Measurements from ENCODE around the gene FAM240A. TPM values are rescaled to one million over a fixed set of nuclear protein-coding genes. Genes with fewer than 3 reads are reported as not detected.
"Not testable (repeated sequence)": the region's sequence is repeated elsewhere in the genome, so short reads cannot be mapped to it uniquely, and the experiment has no call there.

The FAM240A gene
- total and polyA plus RNA-seq, 5 donors, result not detected

GRCh38 chr3:46576386-46576785 lies 35.9 kb upstream of the FAM240A start:
- DNase-seq (no peak), ATAC-seq (no peak)
- H3K27me3 ChIP-seq (ENCODE audit: control insufficient read depth, insufficient read depth), result no peaks in the 10 kb centered on the region
- 67% methylated on average over 10 of the region's 10 CpGs for WGBS
- no peaks in the 10 kb centered on the region for H3K9me3 ChIP-seq (ENCODE audit: control insufficient read depth, low read length)
- no peak overlapping the region for H3K27ac ChIP-seq (ENCODE audit: low read length)
- no peaks in the 10 kb centered on the region for H3K4me1 ChIP-seq (ENCODE audit: control insufficient read depth, insufficient read depth, low read length)
- intact Hi-C loops (cut with DNase I), result no loop called here
- no peak overlapping the region for H3K4me3 ChIP-seq (ENCODE audit: low read length)

- 24% methylated on average over 21 of the region's 21 CpGs for WGBS
- Histone ChIP-seq H3K9me3 (ENCODE audit: control insufficient read depth, low read length) (no peaks in the 10 kb centered on the region), H3K27me3 (ENCODE audit: control insufficient read depth, insufficient read depth) (no peaks in the 10 kb centered on the region), H3K4me3 (ENCODE audit: low read length) (no peak overlapping the region), H3K4me1 (ENCODE audit: control insufficient read depth, insufficient read depth, low read length) (no peaks in the 10 kb centered on the region), H3K27ac (ENCODE audit: low read length) (no peak overlapping the region)
- intact Hi-C loops (cut with DNase I), result no loop called here
- ATAC-seq, result peak in 1 of 2 donors; percentile 32
- DNase-seq, result no peak
Measured at GRCh38 chr3:46576879-46577278, 35.4 kb upstream of the FAM240A start.

DNA sequence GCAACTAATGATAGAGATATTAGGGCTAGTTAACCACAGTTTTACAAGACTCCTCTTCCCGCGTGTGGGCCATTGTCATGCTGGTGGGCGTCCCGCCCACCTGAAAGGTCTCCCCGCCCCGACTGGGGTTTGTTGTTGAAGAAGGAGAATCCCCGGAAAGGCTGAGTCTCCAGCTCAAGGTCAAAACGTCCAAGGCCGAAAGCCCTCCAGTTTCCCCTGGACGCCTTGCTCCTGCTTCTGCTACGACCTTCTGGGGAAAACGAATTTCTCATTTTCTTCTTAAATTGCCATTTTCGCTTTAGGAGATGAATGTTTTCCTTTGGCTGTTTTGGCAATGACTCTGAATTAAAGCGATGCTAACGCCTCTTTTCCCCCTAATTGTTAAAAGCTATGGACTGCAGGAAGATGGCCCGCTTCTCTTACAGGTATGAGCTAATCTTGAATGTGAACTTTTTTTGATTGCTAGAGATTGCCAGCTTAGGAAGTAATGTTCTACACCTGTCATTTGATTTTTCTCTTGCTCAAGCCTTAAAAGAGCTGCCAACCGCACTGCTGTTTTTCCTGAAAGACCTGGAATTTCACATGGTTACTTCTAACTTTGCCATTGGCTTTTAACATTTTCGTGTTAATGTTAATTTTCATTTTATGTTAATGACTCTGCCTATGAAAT lies 34.6 kb upstream of the FAM240A start:
- H3K27ac ChIP-seq (ENCODE audit: low read length); H3K4me1 ChIP-seq (ENCODE audit: control insufficient read depth, insufficient read depth, low read length); intact Hi-C loops (cut with DNase I); H3K4me3 ChIP-seq (ENCODE audit: low read length); ATAC-seq; DNase-seq; H3K9me3 ChIP-seq (ENCODE audit: control insufficient read depth, low read length); H3K27me3 ChIP-seq (ENCODE audit: control insufficient read depth, insufficient read depth): not testable (repeated sequence)
- 51% methylated on average over 18 of the region's 18 CpGs for WGBS

GRCh38 chr3:46578973-46579755 lies 33.2 kb upstream of the FAM240A start:
- 56% methylated on average over 10 of the region's 10 CpGs for WGBS
- ATAC-seq, result peak; percentile 43 to 79
- no peaks in the 10 kb centered on the region for H3K27me3 ChIP-seq (ENCODE audit: control insufficient read depth, insufficient read depth)

GRCh38 chr3:46579756-46580286 lies 32.5 kb upstream of the FAM240A start:
- Histone ChIP-seq H3K27me3 (ENCODE audit: control insufficient read depth, insufficient read depth) (no peaks in the 10 kb centered on the region), H3K9me3 (ENCODE audit: control insufficient read depth, low read length) (no peaks in the 10 kb centered on the region), H3K4me1 (ENCODE audit: control insufficient read depth, insufficient read depth, low read length) (no peaks in the 10 kb centered on the region), H3K27ac (ENCODE audit: low read length) (no peak overlapping the region), H3K4me3 (ENCODE audit: low read length) (no peak overlapping the region)
- ATAC-seq (no peak), DNase-seq (no peak)
- intact Hi-C loops (cut with DNase I), result no loop called here
- 55% methylated on average over 14 of the region's 14 CpGs for whole genome bisulfite sequencing

More at GRCh38 chr3:46578973-46579755, 33.2 kb upstream of the FAM240A start:
- no peak overlapping the region for H3K27ac ChIP-seq (ENCODE audit: low read length)
- H3K4me1 ChIP-seq (ENCODE audit: control insufficient read depth, insufficient read depth, low read length), result no peaks in the 10 kb centered on the region
- intact Hi-C loops (cut with DNase I), result no loop called here
- no peaks in the 10 kb centered on the region for H3K9me3 ChIP-seq (ENCODE audit: control insufficient read depth, low read length)
- no peak overlapping the region for H3K4me3 ChIP-seq (ENCODE audit: low read length)
- DNase-seq, result no peak

- intact Hi-C loops (cut with DNase I), result no loop called here
- ATAC-seq (no peak), DNase-seq (no peak)
- Histone ChIP-seq H3K9me3 (ENCODE audit: control insufficient read depth, low read length) (no peaks in the 10 kb centered on the region), H3K4me1 (ENCODE audit: control insufficient read depth, insufficient read depth, low read length) (no peaks in the 10 kb centered on the region), H3K27me3 (ENCODE audit: control insufficient read depth, insufficient read depth) (no peaks in the 10 kb centered on the region), H3K27ac (ENCODE audit: low read length) (no peak overlapping the region), H3K4me3 (ENCODE audit: low read length) (no peak overlapping the region)
- WGBS, result 98% methylated on average over 1 of the region's 1 CpG
Measured at GRCh38 chr3:46580675-46581074, 31.6 kb upstream of the FAM240A start.

- no peaks in the 10 kb centered on the region for H3K9me3 ChIP-seq (ENCODE audit: control insufficient read depth, low read length)
- intact Hi-C loops (cut with DNase I), result no loop called here
Measured at GRCh38 chr3:46584598-46585467, 27.5 kb upstream of the FAM240A start.

DNA sequence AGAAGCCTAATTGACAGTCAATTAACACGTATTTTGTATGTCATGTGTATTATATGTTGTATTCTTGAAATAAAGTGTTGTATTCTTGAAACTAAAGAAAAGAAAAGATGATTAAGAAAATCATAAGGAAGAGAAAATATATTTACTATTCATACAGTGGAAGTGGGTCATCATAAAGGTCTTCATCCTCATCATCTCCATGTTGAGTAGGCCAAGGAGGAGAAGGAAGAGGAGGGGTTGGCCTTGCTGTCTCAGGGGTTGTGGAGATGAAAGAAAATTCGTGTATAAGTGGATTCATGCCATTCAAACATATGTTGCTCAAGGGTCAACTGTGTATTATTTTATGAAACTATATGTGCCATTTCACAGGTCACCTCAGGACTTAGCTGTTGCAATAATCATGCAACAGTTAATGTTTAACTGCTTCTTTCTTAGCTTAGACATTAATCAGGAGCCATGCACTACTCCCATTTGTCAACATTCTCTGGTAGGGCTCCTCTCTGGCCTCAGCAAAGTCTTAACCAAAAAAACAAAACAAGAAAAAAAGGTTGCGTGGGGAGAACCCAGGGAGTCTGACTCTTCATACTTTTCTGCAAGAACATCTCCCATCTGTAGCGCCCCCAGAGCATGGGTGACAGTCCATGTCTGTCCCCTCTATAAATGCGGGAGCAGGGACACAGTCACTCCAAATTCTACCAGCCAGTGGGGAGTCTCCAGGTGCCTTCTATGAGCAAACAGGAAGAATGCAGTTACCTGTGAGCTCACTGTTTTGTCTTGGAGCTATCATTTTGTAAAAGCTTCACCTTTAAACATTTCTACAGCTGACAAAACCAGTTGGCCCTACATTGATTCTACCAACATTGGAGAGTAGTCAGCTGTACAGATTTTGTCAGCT lies 26.3 kb upstream of the FAM240A start:
- Histone ChIP-seq H3K27me3 (ENCODE audit: control insufficient read depth, insufficient read depth) (no peaks in the 10 kb centered on the region), H3K27ac (ENCODE audit: low read length) (no peak overlapping the region), H3K4me1 (ENCODE audit: control insufficient read depth, insufficient read depth, low read length) (no peaks in the 10 kb centered on the region), H3K9me3 (ENCODE audit: control insufficient read depth, low read length) (no peaks in the 10 kb centered on the region), H3K4me3 (ENCODE audit: low read length) (no peak overlapping the region)
- ATAC-seq, result no peak
- no peak for DNase-seq
- 84% methylated on average over 5 of the region's 5 CpGs for WGBS
- intact Hi-C loops (cut with DNase I), result no loop called here

More at GRCh38 chr3:46584598-46585467, 27.5 kb upstream of the FAM240A start:
- no peaks in the 10 kb centered on the region for H3K4me1 ChIP-seq (ENCODE audit: control insufficient read depth, insufficient read depth, low read length)
- 90% methylated on average over 7 of the region's 7 CpGs for WGBS
- no peak for DNase-seq
- no peak for ATAC-seq
- H3K27me3 ChIP-seq (ENCODE audit: control insufficient read depth, insufficient read depth), result no peaks in the 10 kb centered on the region
- no peak overlapping the region for H3K4me3 ChIP-seq (ENCODE audit: low read length)
- H3K27ac ChIP-seq (ENCODE audit: low read length), result no peak overlapping the region

DNA sequence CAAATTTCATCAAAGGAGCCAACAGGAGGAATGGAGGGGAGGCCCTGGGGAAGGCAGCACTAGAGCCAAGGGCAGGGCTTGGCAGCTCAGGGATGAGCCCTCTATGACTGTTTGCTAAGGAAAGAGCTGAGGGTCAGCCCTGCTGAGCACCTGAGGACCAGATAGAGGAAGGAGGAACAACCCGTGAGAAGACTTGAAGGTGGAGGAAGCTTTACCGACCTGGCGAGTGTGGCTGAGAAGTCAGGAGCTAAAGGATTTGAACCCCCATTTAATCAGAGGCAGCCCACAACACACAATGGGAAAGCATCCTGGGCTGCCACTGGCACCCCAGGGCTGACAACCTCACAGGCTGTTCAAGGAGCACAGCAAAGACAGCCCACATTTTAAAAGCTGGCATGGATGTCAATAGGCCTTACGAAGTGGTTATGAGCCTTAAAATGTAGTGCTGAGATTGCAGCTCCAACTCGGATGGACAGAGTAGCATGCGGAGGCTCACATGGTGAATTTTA lies 25.5 kb upstream of the FAM240A start:
- H3K4me1 ChIP-seq (ENCODE audit: control insufficient read depth, insufficient read depth, low read length), result no peaks in the 10 kb centered on the region
- no peak overlapping the region for H3K27ac ChIP-seq (ENCODE audit: low read length)
- 80% methylated on average over 6 of the region's 6 CpGs for WGBS
- ATAC-seq, result no peak
- no peak overlapping the region for H3K4me3 ChIP-seq (ENCODE audit: low read length)
- intact Hi-C loops (cut with DNase I), result no loop called here
- H3K9me3 ChIP-seq (ENCODE audit: control insufficient read depth, low read length), result no peaks in the 10 kb centered on the region
- no peak for DNase-seq
- no peaks in the 10 kb centered on the region for H3K27me3 ChIP-seq (ENCODE audit: control insufficient read depth, insufficient read depth)

GRCh38 chr3:46587268-46587667 lies 25.1 kb upstream of the FAM240A start:
- H3K9me3 ChIP-seq (ENCODE audit: control insufficient read depth, low read length); H3K4me3 ChIP-seq (ENCODE audit: low read length); H3K4me1 ChIP-seq (ENCODE audit: control insufficient read depth, insufficient read depth, low read length); H3K27me3 ChIP-seq (ENCODE audit: control insufficient read depth, insufficient read depth); ATAC-seq; intact Hi-C loops (cut with DNase I); H3K27ac ChIP-seq (ENCODE audit: low read length); DNase-seq: not testable (repeated sequence)
- 75% methylated on average over 3 of the region's 3 CpGs for WGBS

Measured in right cardiac atrium (tissue), 5 donors.